Activated CD8-positive, alpha-beta memory T cell treated with anti-CD3 and anti-CD28 coated beads for 1 hour (primary cell): ENCODE data around the gene RELT.

ENCODE experiments used
- DNase-seq, 2 donors: peaks; one replicate each; pipeline ENCODE4 v3.0.0-alpha.2; 2020; ENCODE audit warnings: low read depth in 1 of 2; ENCODE audit errors: extremely low read depth in 1 of 2

RELT gene

GRCh38 chr11:73346186-73346935 lies 29.8 kb upstream of the RELT start:
- DNase-seq, result no peak

GRCh38 chr11:73347067-73347466 lies 29.1 kb upstream of the RELT start:
- no peak for DNase-seq

GRCh38 chr11:73348838-73349237 lies 27.4 kb upstream of the RELT start:
- no peak for DNase-seq

- DNase-seq, result no peak
These were observed 26.6 kb upstream of the RELT start for GRCh38 chr11:73349633-73350032.

GRCh38 chr11:73350908-73351636 lies 25.1 kb upstream of the RELT start:
- peak; percentile 16 to 35 for DNase-seq

- DNase-seq, result no peak
These were observed 22.8 kb upstream of the RELT start for GRCh38 chr11:73353422-73353821.

- DNase-seq, result no peak
These were observed 21.1 kb upstream of the RELT start for GRCh38 chr11:73355109-73355508.

- no peak for DNase-seq
These were observed 19.0 kb upstream of the RELT start for GRCh38 chr11:73356979-73357860.

- no peak for DNase-seq
These were observed 18.1 kb upstream of the RELT start for GRCh38 chr11:73358071-73358470.

GRCh38 chr11:73359341-73359740 lies 16.9 kb upstream of the RELT start:
- DNase-seq, result no peak

GRCh38 chr11:73359930-73360742 lies 16.1 kb upstream of the RELT start:
- no peak for DNase-seq

GRCh38 chr11:73360743-73361369 lies 15.3 kb upstream of the RELT start:
- no peak for DNase-seq

- DNase-seq, result no peak
These were observed 14.0 kb upstream of the RELT start for GRCh38 chr11:73361953-73362776.

GRCh38 chr11:73363147-73363546 lies 13.1 kb upstream of the RELT start:
- no peak for DNase-seq

- DNase-seq, result no peak
These were observed 10.6 kb upstream of the RELT start for GRCh38 chr11:73365352-73366264.

- no peak for DNase-seq
These were observed 10.0 kb upstream of the RELT start for GRCh38 chr11:73366265-73366610.

GRCh38 chr11:73366953-73367352 lies 9.2 kb upstream of the RELT start:
- DNase-seq, result no peak

- DNase-seq, result no peak
These were observed 8.6 kb upstream of the RELT start for GRCh38 chr11:73367482-73368024.
